GM12875 (cell line): ENCODE data around the gene MAP2K6.

ENCODE experiments used
- H3K4me3 ChIP-seq: one replicate; pipeline ENCODE4 v1.5.1; 2011; ENCODE audit warnings: low read depth, low read length, control low read depth
- TF ChIP-seq, protein P1 (sequence below): IDR thresholded peaks from 2 replicates; pipeline ENCODE4 v1.5.1; 2011; ENCODE audit warnings: low read depth, mild to moderate bottlenecking, control low read depth, inconsistent platforms, low read length, moderate library complexity, borderline replicate concordance; ENCODE audit not compliant: insufficient read depth

Gene MAP2K6

DNA sequence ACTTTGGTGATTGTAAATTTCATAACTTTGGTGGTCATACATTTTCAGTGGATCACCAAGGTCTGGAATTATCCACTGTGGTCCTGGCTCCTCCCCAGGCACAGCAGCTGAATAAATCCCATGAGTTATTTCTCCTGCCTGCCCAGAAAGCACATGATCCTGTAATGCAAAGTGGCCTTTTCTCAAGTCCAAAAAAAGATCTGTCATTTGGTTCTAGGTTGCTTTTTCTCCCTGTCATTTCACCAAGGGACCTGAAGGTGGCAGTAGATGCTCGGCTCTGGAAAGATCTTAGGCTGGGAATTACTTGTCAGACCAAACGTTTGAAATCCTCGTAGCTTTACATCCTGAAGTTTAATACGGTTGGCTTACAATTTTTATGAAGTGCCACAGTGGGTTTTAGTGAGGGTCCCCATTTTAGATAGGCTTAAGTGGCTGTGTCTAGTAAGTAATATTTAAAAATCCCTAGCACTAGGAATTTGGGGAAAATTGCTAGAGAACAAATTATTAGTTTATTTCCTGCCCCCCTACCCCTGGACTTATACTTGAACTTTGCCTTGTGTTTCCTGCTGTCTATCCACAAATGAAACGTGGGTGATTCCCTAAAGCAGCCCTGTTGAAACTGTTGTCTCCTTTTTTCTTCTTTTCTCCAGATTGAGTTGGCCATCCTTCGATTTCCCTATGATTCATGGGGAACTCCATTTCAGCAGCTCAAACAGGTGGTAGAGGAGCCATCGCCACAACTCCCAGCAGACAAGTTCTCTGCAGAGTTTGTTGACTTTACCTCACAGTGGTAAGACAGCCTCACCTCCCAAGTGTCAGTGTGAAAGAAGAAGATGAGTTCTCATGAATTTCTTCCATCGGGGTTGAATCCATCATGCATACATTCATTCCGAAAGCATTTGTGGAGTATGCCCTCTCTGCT is 111.7 kb downstream of the MAP2K6 start:
- TF ChIP-seq, protein P1, sequence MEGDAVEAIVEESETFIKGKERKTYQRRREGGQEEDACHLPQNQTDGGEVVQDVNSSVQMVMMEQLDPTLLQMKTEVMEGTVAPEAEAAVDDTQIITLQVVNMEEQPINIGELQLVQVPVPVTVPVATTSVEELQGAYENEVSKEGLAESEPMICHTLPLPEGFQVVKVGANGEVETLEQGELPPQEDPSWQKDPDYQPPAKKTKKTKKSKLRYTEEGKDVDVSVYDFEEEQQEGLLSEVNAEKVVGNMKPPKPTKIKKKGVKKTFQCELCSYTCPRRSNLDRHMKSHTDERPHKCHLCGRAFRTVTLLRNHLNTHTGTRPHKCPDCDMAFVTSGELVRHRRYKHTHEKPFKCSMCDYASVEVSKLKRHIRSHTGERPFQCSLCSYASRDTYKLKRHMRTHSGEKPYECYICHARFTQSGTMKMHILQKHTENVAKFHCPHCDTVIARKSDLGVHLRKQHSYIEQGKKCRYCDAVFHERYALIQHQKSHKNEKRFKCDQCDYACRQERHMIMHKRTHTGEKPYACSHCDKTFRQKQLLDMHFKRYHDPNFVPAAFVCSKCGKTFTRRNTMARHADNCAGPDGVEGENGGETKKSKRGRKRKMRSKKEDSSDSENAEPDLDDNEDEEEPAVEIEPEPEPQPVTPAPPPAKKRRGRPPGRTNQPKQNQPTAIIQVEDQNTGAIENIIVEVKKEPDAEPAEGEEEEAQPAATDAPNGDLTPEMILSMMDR = peak; percentile 79

DNA sequence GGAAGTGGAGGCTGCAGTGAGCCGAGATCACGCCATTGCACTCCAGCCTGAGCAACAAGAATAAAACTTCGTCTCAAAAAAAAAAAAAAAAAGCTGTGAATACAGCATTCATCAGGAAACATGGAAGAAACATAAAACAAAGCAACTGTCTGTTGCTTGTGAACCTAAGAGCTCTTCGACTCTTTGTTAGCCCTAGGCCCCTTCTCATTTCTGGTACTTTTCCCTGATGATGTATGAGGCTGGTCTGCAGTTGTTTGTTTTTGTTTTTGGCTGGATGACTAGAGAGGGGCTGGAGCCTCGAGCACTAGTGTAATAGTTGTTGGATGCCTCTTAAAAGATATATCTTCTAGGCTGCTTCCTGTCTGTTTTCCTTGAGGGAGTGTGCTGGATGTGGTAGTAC is 113.5 kb downstream of the MAP2K6 start:
- TF ChIP-seq, protein P1 = no peak
- no peak overlapping the region for H3K4me3 ChIP-seq

More for the DNA sequence above, 111.7 kb downstream of the MAP2K6 start:
- H3K4me3 ChIP-seq = no peak overlapping the region

DNA sequence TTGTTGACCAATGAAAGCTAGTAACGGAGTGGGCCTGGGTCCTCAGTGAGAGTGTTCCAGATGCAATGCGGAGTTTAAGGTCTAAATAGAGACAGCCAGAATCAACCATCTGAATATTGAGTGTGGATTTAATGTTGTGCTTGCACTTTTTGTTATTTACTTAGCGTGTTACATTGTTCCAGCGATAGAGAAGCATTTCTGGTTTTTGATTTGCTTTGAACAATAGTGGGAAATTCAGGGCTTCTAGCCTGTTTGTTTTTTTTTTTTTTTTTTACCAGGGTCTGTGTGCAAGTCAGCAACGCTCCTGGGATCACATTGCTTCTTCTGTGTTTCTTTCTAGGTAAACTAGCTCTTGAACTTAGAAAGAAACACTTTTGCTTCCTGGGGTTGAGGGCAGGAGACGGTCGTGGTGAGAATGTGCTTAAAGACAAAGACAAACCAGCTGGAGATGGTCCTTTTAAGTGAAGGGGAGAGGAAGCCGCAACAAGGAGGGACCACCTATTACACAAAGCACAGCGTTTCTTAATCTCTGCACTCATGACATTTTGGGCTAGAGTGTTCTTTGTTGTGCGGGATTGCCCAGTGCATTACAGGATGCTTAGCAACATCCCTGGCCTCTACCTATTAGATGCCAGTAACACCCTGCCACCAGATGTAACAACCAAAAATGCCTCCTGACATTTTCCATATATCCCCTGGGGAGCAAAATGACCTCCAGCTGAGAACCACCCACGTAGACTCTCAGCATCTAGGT is 119.2 kb downstream of the MAP2K6 start:
- H3K4me3 ChIP-seq = no peak overlapping the region
- TF ChIP-seq, protein P1 = no peak

DNA sequence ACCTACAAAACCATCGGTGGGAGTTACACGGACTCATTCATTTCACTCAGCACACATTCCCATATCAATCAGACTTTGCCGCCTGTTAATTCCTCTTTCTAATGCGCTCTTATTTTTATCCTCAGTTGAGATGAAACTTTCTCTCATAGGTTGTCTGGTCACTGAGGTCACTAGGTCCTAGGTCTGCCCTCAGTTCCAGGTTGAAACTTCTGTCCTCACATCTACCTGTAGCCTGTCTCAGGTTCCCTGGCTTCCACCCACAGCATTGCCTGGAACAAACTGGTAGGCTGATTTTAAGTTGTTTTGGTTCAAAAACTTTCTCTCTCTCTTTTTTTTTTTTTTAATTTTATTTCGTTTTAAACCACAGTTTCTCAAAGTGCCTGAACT is 119.7 kb downstream of the MAP2K6 start:
- H3K4me3 ChIP-seq = no peak overlapping the region
- TF ChIP-seq, protein P1 = no peak

DNA sequence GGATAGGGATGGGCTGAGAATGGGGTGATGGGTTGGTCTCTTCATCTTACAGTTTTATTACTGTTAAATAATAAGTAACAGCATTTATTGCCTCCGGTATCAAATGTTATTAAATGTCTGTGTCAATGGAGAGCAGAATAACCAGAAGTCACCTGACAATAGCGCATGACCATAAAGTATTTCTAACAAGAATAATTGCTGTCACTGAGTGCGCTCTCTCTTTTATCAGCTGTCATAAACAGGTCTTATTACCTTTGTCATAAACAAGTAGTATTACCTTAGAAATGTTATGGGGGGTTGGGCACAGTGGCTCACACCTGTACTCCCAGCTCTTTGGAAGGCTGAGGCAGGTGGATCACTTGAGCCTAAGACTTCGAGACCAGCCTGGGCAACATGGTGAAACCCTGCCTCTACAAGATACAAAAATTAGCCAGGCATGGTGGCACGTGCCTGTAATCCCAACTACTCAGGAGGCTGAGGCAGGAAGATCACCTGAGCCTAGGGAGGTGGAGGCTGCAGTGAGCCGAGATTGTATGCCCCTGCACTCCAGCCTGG is 120.6 kb downstream of the MAP2K6 start:
- TF ChIP-seq, protein P1 = no peak
- H3K4me3 ChIP-seq = no peak overlapping the region

DNA sequence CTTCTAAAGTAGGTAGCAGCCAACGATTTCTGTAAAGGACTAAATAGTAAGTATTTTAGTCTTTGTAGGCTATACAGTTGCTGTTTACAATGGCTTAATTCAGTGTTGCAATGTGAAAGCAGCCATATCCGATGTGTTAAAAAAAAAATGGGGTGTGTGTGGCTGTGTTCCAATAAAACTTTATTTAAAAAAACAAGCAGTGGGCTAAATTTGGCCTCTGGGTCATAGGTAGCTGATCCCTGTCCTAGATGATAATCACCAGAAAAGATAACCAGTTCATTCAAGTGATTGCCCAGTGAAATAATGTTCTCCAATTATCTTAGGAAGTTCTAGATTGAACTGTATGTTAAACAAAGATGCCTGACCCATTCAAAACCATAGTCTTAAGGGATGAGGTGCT is 124.3 kb downstream of the MAP2K6 start:
- H3K4me3 ChIP-seq = no peak overlapping the region
- TF ChIP-seq, protein P1 = no peak
